Activated CD4-positive, CD25-positive, alpha-beta regulatory T cell treated with anti-CD3 and anti-CD28 coated beads, Interleukin-2, amount 50 U/mL, for 24 hours (primary cell): ENCODE measurements around the gene RASA1.
A peak's percentile ranks its signal among the peaks of the same experiment; 100 is the strongest.
"Not testable (repeated sequence)": the region's sequence is repeated elsewhere in the genome, so short reads cannot be mapped to it uniquely, and the experiment has no call there.

Experiments used
- ATAC-seq, 2 donors: fragments of 150-1000 bp; cut with Tn5 transposase; one replicate each; pipeline ENCODE4 v1.10.0; 2021; ENCODE audit warnings: mild to moderate bottlenecking in 1 of 2, moderate library complexity in 1 of 2

Gene RASA1

GRCh38 chr5:87282269-87282668 lies 14.6 kb downstream of the RASA1 start:
- peak; percentile 81 to 83 for ATAC-seq

- not testable (repeated sequence) for ATAC-seq
Measured at GRCh38 chr5:87287266-87287665, 19.6 kb downstream of the RASA1 start.

- no peak for ATAC-seq
Measured at GRCh38 chr5:87298692-87299362, 31.1 kb downstream of the RASA1 start.

- ATAC-seq: no peak
Measured at GRCh38 chr5:87300176-87300575, 32.5 kb downstream of the RASA1 start.

- ATAC-seq: peak; percentile 99 to 100
Measured at GRCh38 chr5:87300744-87301143, 33.1 kb downstream of the RASA1 start.

GRCh38 chr5:87302061-87302460 lies 34.4 kb downstream of the RASA1 start:
- peak in 1 of 2 donors; percentile 10 for ATAC-seq

GRCh38 chr5:87303324-87303723 lies 35.6 kb downstream of the RASA1 start:
- no peak for ATAC-seq

- ATAC-seq: not testable (repeated sequence)
Measured at GRCh38 chr5:87306090-87306489, 38.4 kb downstream of the RASA1 start.

- no peak for ATAC-seq
Measured at GRCh38 chr5:87307796-87308423, 40.2 kb downstream of the RASA1 start.

- no peak for ATAC-seq
Measured at GRCh38 chr5:87311405-87312279, 44.0 kb downstream of the RASA1 start.

GRCh38 chr5:87313216-87313615 lies 45.5 kb downstream of the RASA1 start:
- ATAC-seq: no peak

- no peak for ATAC-seq
Measured at GRCh38 chr5:87319469-87319868, 51.8 kb downstream of the RASA1 start.

GRCh38 chr5:87321605-87322004 lies 53.9 kb downstream of the RASA1 start:
- ATAC-seq: no peak

GRCh38 chr5:87322381-87322780 lies 54.7 kb downstream of the RASA1 start:
- ATAC-seq: no peak

- ATAC-seq: peak; percentile 27 to 32
Measured at GRCh38 chr5:87327998-87328397, 60.3 kb downstream of the RASA1 start.

- ATAC-seq: no peak
Measured at GRCh38 chr5:87329114-87329513, 61.4 kb downstream of the RASA1 start.

GRCh38 chr5:87339986-87340385 lies 72.3 kb downstream of the RASA1 start:
- ATAC-seq: no peak

- ATAC-seq: peak; percentile 79 to 93
Measured at GRCh38 chr5:87340716-87341115, 73.0 kb downstream of the RASA1 start.

- ATAC-seq: no peak
Measured at GRCh38 chr5:87347272-87347671, 79.6 kb downstream of the RASA1 start.

- ATAC-seq: no peak
Measured at GRCh38 chr5:87347841-87348240, 80.2 kb downstream of the RASA1 start.

GRCh38 chr5:87354496-87354895 lies 86.8 kb downstream of the RASA1 start:
- ATAC-seq: no peak

- ATAC-seq: no peak
Measured at GRCh38 chr5:87359106-87359505, 91.4 kb downstream of the RASA1 start.

GRCh38 chr5:87360132-87360531 lies 92.4 kb downstream of the RASA1 start:
- no peak for ATAC-seq

GRCh38 chr5:87361031-87361445 lies 93.4 kb downstream of the RASA1 start:
- no peak for ATAC-seq
